H1 (cell line): ENCODE results near the gene ROR1. TPM values are rescaled to one million over a fixed set of nuclear protein-coding genes. Genes with fewer than 3 reads are reported as not detected.

Experiments
- CTCF ChIA-PET: fragments of 300-600 bp; sonication (Branson Sonifier 250); formaldehyde crosslinking; loops from one replicate; lab custom pipeline; 2021; ENCODE audit not compliant: partially characterized antibody; lab: Charles Lee
- POLR2A ChIA-PET: fragments of 300-600 bp; sonication (Branson Sonifier 250); formaldehyde crosslinking; loops from one replicate; lab custom pipeline; 2021; ENCODE audit warnings: inconsistent platforms; ENCODE audit not compliant: partially characterized antibody; lab: Charles Lee
- DNase-seq, 2 experiments: peaks; one replicate each; pipeline versions ENCODE4 v3.0.0 to v3.0.0-alpha.2; 2010 to 2022; ENCODE audit warnings: low spot score in 2 of 2, low read depth in 1 of 2, mixed read lengths in 1 of 2
- FAIRE-seq: peaks from 2 replicates; lab custom pipeline; 2011; peaks lifted over from hg19 to GRCh38; lab: Jason Lieb, UNC
- H2AFZ ChIP-seq: 2 replicates; pipeline ENCODE4 v1.8.1; 2012; ENCODE audit warnings: low read length, inconsistent platforms
- H2AK5ac ChIP-seq: 2 replicates; pipeline ENCODE4 v1.6.1; 2013; ENCODE audit warnings: low read depth, low read length
- H2BK120ac ChIP-seq: replicated peaks from 2 replicates; pipeline ENCODE3; 2013; ENCODE audit warnings: low read depth, low read length, inconsistent platforms
- H2BK12ac ChIP-seq: 2 replicates; pipeline ENCODE4 v1.6.1; 2013; ENCODE audit warnings: low read depth, low read length
- H2BK15ac ChIP-seq: 2 replicates; pipeline ENCODE4 v1.6.1; 2013; ENCODE audit warnings: low read length
- H2BK20ac ChIP-seq: 2 replicates; pipeline ENCODE4 v1.6.1; 2013; ENCODE audit warnings: low read length
- H2BK5ac ChIP-seq: 2 replicates; pipeline ENCODE4 v1.6.1; 2013; ENCODE audit warnings: low read depth, low read length
- H3K14ac ChIP-seq: 2 replicates; pipeline ENCODE4 v1.6.1; 2013; ENCODE audit warnings: inconsistent platforms; ENCODE audit not compliant: insufficient read length
- H3K18ac ChIP-seq: 2 replicates; pipeline ENCODE4 v1.6.1; 2013; ENCODE audit warnings: low read length; ENCODE audit errors: extremely low read depth
- H3K23ac ChIP-seq: 2 replicates; pipeline ENCODE4 v1.6.1; 2013; ENCODE audit warnings: inconsistent platforms; ENCODE audit not compliant: insufficient read length
- H3K23me2 ChIP-seq: 2 replicates; pipeline ENCODE4 v1.6.1; 2013; ENCODE audit warnings: low read depth, low read length
- H3K27ac ChIP-seq: 2 replicates; pipeline ENCODE4 v1.6.1; 2011; ENCODE audit warnings: low read depth, low read length, inconsistent platforms
- H3K27me3 ChIP-seq, 4 experiments: replicated peaks in 1 of 4; 1 replicate in 1 of 4; 2 replicates in 3 of 4; pipeline versions ENCODE4 v1.6.1 to v1.8.1; 2011 to 2013; ENCODE audit warnings: low read length in 3 of 4, mild to moderate bottlenecking in 3 of 4, inconsistent platforms in 2 of 4, mixed read lengths in 2 of 4, moderate library complexity in 1 of 4; ENCODE audit not compliant: control insufficient read depth in 3 of 4, insufficient read depth in 3 of 4; ENCODE audit errors: extremely low read depth in 1 of 4
- H3K36me3 ChIP-seq, 4 experiments: 2 replicates each; pipeline versions ENCODE4 v1.6.1 to v1.8.1; 2011 to 2013; ENCODE audit warnings: mild to moderate bottlenecking in 4 of 4, low read length in 3 of 4, moderate library complexity in 2 of 4, control low read depth in 1 of 4, inconsistent platforms in 1 of 4; ENCODE audit not compliant: insufficient read depth in 4 of 4, control insufficient read depth in 2 of 4
- H3K4ac ChIP-seq: replicated peaks from 2 replicates; pipeline ENCODE3; 2013; ENCODE audit warnings: low read length, low read depth, mixed read lengths, inconsistent platforms; ENCODE audit not compliant: insufficient read length
- H3K4me1 ChIP-seq, 4 experiments: replicated peaks in 1 of 4; 1 replicate in 1 of 4; 2 replicates in 3 of 4; pipeline versions ENCODE4 v1.6.1 to v1.8.1; 2011 to 2013; ENCODE audit warnings: low read length in 3 of 4, inconsistent platforms in 2 of 4, mixed read lengths in 1 of 4; ENCODE audit not compliant: insufficient read depth in 4 of 4, control insufficient read depth in 3 of 4
- H3K4me2 ChIP-seq, 2 experiments: 2 replicates each; pipeline versions ENCODE4 v1.6.1 to v1.8.1; 2011 to 2013; ENCODE audit warnings: low read depth in 2 of 2, low read length in 2 of 2, control low read depth in 1 of 2, inconsistent platforms in 1 of 2, mild to moderate bottlenecking in 1 of 2; ENCODE audit not compliant: insufficient read depth in 1 of 2
- H3K4me3 ChIP-seq, 4 experiments: fragments of 200-600, 300-600 bp in 1 of 4; sonication (generic), shearing (Covaris generic), sonication (Bioruptor Twin) in 1 of 4; 2 replicates each; pipeline versions ENCODE4 v1.5.1 to v1.8.1; 2011 to 2016; ENCODE audit warnings: low read length in 4 of 4, low read depth in 3 of 4, control low read depth in 2 of 4, inconsistent platforms in 2 of 4, mild to moderate bottlenecking in 2 of 4, mixed read lengths in 1 of 4, moderate library complexity in 1 of 4; ENCODE audit not compliant: insufficient read depth in 2 of 4; ENCODE audit errors: extremely low read depth in 1 of 4
- H3K56ac ChIP-seq: replicated peaks from 2 replicates; pipeline ENCODE3; 2013; ENCODE audit warnings: low read depth, mild to moderate bottlenecking, mixed read lengths, low read length, inconsistent platforms; ENCODE audit not compliant: insufficient read length
- H3K79me1 ChIP-seq: 2 replicates; pipeline ENCODE4 v1.6.1; 2013; ENCODE audit warnings: low read depth, low read length, control low read depth
- H3K79me2 ChIP-seq, 2 experiments: 2 replicates each; pipeline versions ENCODE4 v1.6.1 to v1.8.1; 2012 to 2013; ENCODE audit warnings: low read length in 2 of 2, mild to moderate bottlenecking in 2 of 2, inconsistent platforms in 1 of 2; ENCODE audit not compliant: insufficient read depth in 2 of 2, control insufficient read depth in 1 of 2
- H3K9ac ChIP-seq, 4 experiments: replicated peaks in 1 of 4; 1 replicate in 1 of 4; 2 replicates in 3 of 4; pipeline versions ENCODE4 v1.6.1 to v1.8.1; 2011 to 2013; ENCODE audit warnings: low read depth in 3 of 4, low read length in 3 of 4, control low read depth in 2 of 4, mild to moderate bottlenecking in 2 of 4, moderate library complexity in 2 of 4, inconsistent platforms in 1 of 4; ENCODE audit errors: extremely low read depth in 1 of 4
- H3K9me3 ChIP-seq, 2 experiments: 2 replicates each; pipeline versions ENCODE4 v1.6.1 to v1.8.1; 2012 to 2013; ENCODE audit warnings: mild to moderate bottlenecking in 2 of 2, moderate library complexity in 2 of 2, control low read depth in 1 of 2, inconsistent platforms in 1 of 2, low read depth in 1 of 2, low read length in 1 of 2, mixed read lengths in 1 of 2; ENCODE audit not compliant: insufficient read depth in 2 of 2
- H4K20me1 ChIP-seq, 2 experiments: replicated peaks in 1 of 2; 2 replicates each; pipeline versions ENCODE3 to v1.8.1; 2011 to 2013; ENCODE audit warnings: inconsistent platforms in 2 of 2, low read length in 2 of 2, mild to moderate bottlenecking in 1 of 2; ENCODE audit not compliant: insufficient read depth in 2 of 2, control insufficient read depth in 1 of 2
- H4K5ac ChIP-seq: 2 replicates; pipeline ENCODE4 v1.6.1; 2013; ENCODE audit warnings: low read length, low read depth, mixed read lengths, inconsistent platforms; ENCODE audit not compliant: insufficient read length
- H4K8ac ChIP-seq: 2 replicates; pipeline ENCODE4 v1.8.0; 2013; ENCODE audit warnings: mild to moderate bottlenecking, moderate library complexity, low read length, inconsistent platforms; ENCODE audit not compliant: insufficient read depth; ENCODE audit errors: extremely low read depth
- H4K91ac ChIP-seq: replicated peaks from 2 replicates; pipeline ENCODE3; 2013; ENCODE audit warnings: low read length, mixed read lengths, inconsistent platforms; ENCODE audit not compliant: insufficient read length
- ASH2L ChIP-seq: fragments of 200-600, 300-600 bp; sonication (generic); IDR thresholded peaks from one replicate; pipeline ENCODE4 v1.7.1; 2017; ENCODE audit warnings: low read length
- BACH1 ChIP-seq: IDR thresholded peaks from 2 replicates; pipeline ENCODE4 v1.6.1; 2012; ENCODE audit warnings: low read length, improper control_type of control experiment
- CEBPB ChIP-seq: IDR thresholded peaks from 2 replicates; pipeline ENCODE4 v1.6.1; 2012; ENCODE audit warnings: low read depth, low read length
- CHD1 ChIP-seq: IDR thresholded peaks from 2 replicates; pipeline ENCODE4 v1.6.1; 2012; ENCODE audit warnings: low read depth, low read length, improper control_type of control experiment
- EP300 ChIP-seq, 2 experiments: IDR thresholded peaks; 1 replicate in 1 of 2; 2 replicates in 1 of 2; pipeline ENCODE4 v1.6.1; 2011 to 2012; ENCODE audit warnings: low read depth in 2 of 2, low read length in 2 of 2, mild to moderate bottlenecking in 2 of 2, borderline replicate concordance in 1 of 2, inconsistent platforms in 1 of 2, moderate library complexity in 1 of 2
- RAD21 ChIP-seq, 2 experiments: IDR thresholded peaks in 1 of 2; conservative IDR thresholded peaks in 1 of 2; 2 replicates each; pipeline ENCODE4 v1.6.1; 2011; ENCODE audit warnings: low read depth in 2 of 2, low read length in 2 of 2, improper control_type of control experiment in 1 of 2, inconsistent platforms in 1 of 2, mild to moderate bottlenecking in 1 of 2, moderate library complexity in 1 of 2
- SP1 ChIP-seq: IDR thresholded peaks from 2 replicates; pipeline ENCODE4 v1.6.1; 2011; ENCODE audit warnings: low read depth, low read length
- SP4 ChIP-seq: IDR thresholded peaks from 2 replicates; pipeline ENCODE4 v1.6.1; 2012; ENCODE audit warnings: low read length, inconsistent platforms
- YY1 ChIP-seq: IDR thresholded peaks from 2 replicates; pipeline ENCODE4 v1.6.1; 2011; ENCODE audit warnings: low read depth, mild to moderate bottlenecking, low read length
- ZNF274 ChIP-seq: IDR thresholded peaks from 2 replicates; pipeline ENCODE4 v1.7.0; 2012; ENCODE audit warnings: low read length, borderline replicate concordance; ENCODE audit errors: extremely low read depth
- WGBS, 2 experiments: shearing (Covaris generic) in 1 of 2; methylation state at CpG; one replicate each; pipeline versions ENCODE4 v1.1.6 to v1.1.7; 2013 to 2015; ENCODE audit warnings: low lambda C conversion rate in 2 of 2, mixed read lengths in 2 of 2, inconsistent platforms in 1 of 2, low coverage in 1 of 2, missing lambda C conversion rate in 1 of 2; ENCODE audit not compliant: insufficient replicate concordance in 2 of 2, insufficient coverage in 1 of 2, insufficient read length in 1 of 2; ENCODE audit errors: extremely low coverage in 1 of 2, missing lambda C conversion rate in 1 of 2; 5-methylcytosine and 5-hydroxymethylcytosine counted together
- polyA plus RNA-seq, 7 experiments: library from polyadenylated mRNA; depleted of rRNA in 3 of 7; stranded (reverse) in 5 of 7; unstranded in 2 of 7; fragments of >200 nt in 5 of 7; fragments of 200-250 nt in 2 of 7; gene quantifications; 1 replicate in 5 of 7; 2 replicates in 1 of 7; 4 replicates in 1 of 7; pipeline versions ENCODE4 v1.2.1 to v1.2.3, GENCODE V29; 2011 to 2013; ENCODE audit warnings: missing spikeins in 2 of 7, mixed read lengths in 2 of 7
- total RNA-seq: library from RNA; stranded (reverse); fragmentation: NEBNext Ultra II Directional; extraction: Animal tissue kit (Norgen Biotek cat#: 25700); gene quantifications from 2 replicates; pipeline ENCODE4 v1.2.1, GENCODE V29; 2021
- TF ChIP-seq, protein P1 (sequence below): IDR thresholded peaks from 2 replicates; pipeline ENCODE4 v1.6.1; 2012; ENCODE audit warnings: inconsistent platforms

The ROR1 gene
- total and polyA plus RNA-seq, 2 of the 8 experiments (the other 6 are each of a cell fraction or from before 2014, with no cell fraction given) = 33.6 to 73.6 TPM

GRCh38 chr1:63833363-63834119 is 59.7 kb downstream of the ROR1 start:
- Histone ChIP-seq H3K27ac (no peak overlapping the region), H3K23ac (no peak overlapping the region), H3K79me1 (peaks cover 6% of the 10 kb centered on the region), H3K9ac (no peak overlapping the region), H4K91ac (no peak overlapping the region), H4K8ac (no peak overlapping the region), H2BK12ac (0 out of 2 replicates have a peak overlapping the region, but pooled peaks have one; percentile 2), H3K36me3 (no peaks in the 10 kb centered on the region), H3K4me3 (no peak overlapping the region), H3K9me3 (no peaks in the 10 kb centered on the region), H3K27me3 (no peaks in the 10 kb centered on the region), H4K5ac (no peak overlapping the region), H2AFZ (no peak overlapping the region), H3K23me2 (no peaks in the 10 kb centered on the region), H3K4me1 (peaks cover 6 to 29% (median 25%) of the 10 kb centered on the region in 4 experiments), H3K4me2 (no peak overlapping the region), H2BK20ac (no peak overlapping the region), H2AK5ac (no peak overlapping the region), H3K79me2 (peaks cover 21 to 100% of the 10 kb centered on the region in 2 experiments), H2BK5ac (no peak overlapping the region), H3K14ac (no peak overlapping the region), H4K20me1 (peaks cover 5 to 15% of the 10 kb centered on the region in 2 experiments), H3K18ac (no peak overlapping the region), H2BK120ac (no peak overlapping the region), H3K4ac (no peak overlapping the region), H2BK15ac (no peak overlapping the region), H3K56ac (no peak overlapping the region)
- FAIRE-seq = no peak
- ChIA-PET CTCF (interaction anchor here (0.6 to 2.8 kb wide), 9 partner anchors 10 to 1423 kb away, joined by 3 to 16 read pairs (median 4); no protein-coding TSS in a partner anchor), POLR2A (interaction anchor here (0.8 to 1.5 kb wide), 4 partner anchors 10 to 23 kb away, joined by 3 to 6 read pairs (median 4); no protein-coding TSS in a partner anchor)
- no peak for DNase-seq
- WGBS, 2 experiments = 71% methylated on average over 7 of the region's 7 CpGs; no CpG with 5 or more reads in 1 of the 2 experiments
- no peak for TF ChIP-seq BACH1
- TF ChIP-seq ZNF274 = no peak
- TF ChIP-seq EP300 (IDR thresholded peaks at IDR 0.05; ENCODE audit: borderline replicate concordance in 1 of 2, low read depth in 2 of 2, low read length in 2 of 2) = no peak
- TF ChIP-seq SP1 = no peak
- TF ChIP-seq CEBPB = no peak
- TF ChIP-seq RAD21 (IDR thresholded peaks at IDR 0.05 in 1 of 2, conservative IDR thresholded peaks at IDR 0.05 in 1 of 2; ENCODE audit: low read depth in 2 of 2, low read length in 2 of 2) = no peak
- TF ChIP-seq CHD1 = no peak
- TF ChIP-seq SP4 = no peak
- TF ChIP-seq YY1 = no peak
- TF ChIP-seq, protein P1, sequence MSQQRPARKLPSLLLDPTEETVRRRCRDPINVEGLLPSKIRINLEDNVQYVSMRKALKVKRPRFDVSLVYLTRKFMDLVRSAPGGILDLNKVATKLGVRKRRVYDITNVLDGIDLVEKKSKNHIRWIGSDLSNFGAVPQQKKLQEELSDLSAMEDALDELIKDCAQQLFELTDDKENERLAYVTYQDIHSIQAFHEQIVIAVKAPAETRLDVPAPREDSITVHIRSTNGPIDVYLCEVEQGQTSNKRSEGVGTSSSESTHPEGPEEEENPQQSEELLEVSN = no peak
- no peak for TF ChIP-seq ASH2L
